WTC11 (cell line): ENCODE results near the gene LBHD2. TPM values are rescaled to one million over a fixed set of nuclear protein-coding genes. Genes with fewer than 3 reads are reported as not detected.
A peak's percentile ranks its signal among the peaks of the same experiment; 100 is the strongest.

Experiments used
- NR1H2 ChIP-seq: sonication (generic); formaldehyde crosslinking; IDR thresholded peaks from 2 replicates; pipeline ENCODE4 v1.9.0; 2021; ENCODE audit warnings: mild to moderate bottlenecking, moderate library complexity, missing genetic modification reagents
- total RNA-seq: library from RNA; stranded (reverse); gene quantifications from 3 replicates; pipeline ENCODE4 v1.2.3, GENCODE V29; 2021
- TF ChIP-seq, protein P1 (sequence below): sonication (generic); formaldehyde crosslinking; IDR thresholded peaks from 2 replicates; pipeline ENCODE4 v1.8.0; 2023; ENCODE audit warnings: missing genetic modification reagents, mild to moderate bottlenecking, borderline replicate concordance
- TF ChIP-seq, protein P2 (sequence below): sonication (generic); formaldehyde crosslinking; IDR thresholded peaks from 2 replicates; pipeline ENCODE4 v1.8.1; 2023; ENCODE audit warnings: mild to moderate bottlenecking, missing genetic modification reagents
- TF ChIP-seq, protein P3 (sequence below): sonication (generic); formaldehyde crosslinking; IDR thresholded peaks from 2 replicates; pipeline ENCODE4 v1.8.1; 2022; ENCODE audit warnings: low read depth, mild to moderate bottlenecking, moderate library complexity, missing genetic modification reagents, borderline replicate concordance
- TF ChIP-seq, protein P4 (sequence below): sonication (generic); formaldehyde crosslinking; IDR thresholded peaks from 2 replicates; pipeline ENCODE4 v1.8.1; 2022; ENCODE audit warnings: missing genetic modification reagents, borderline replicate concordance
- TF ChIP-seq, protein P5 (sequence below): fragments of 250-450 bp; sonication (Bioruptor Pico); IDR thresholded peaks from 2 replicates; pipeline ENCODE4 v1.9.0; 2021; ENCODE audit warnings: mild to moderate bottlenecking
- TF ChIP-seq, protein P6 (sequence below): fragments of 250-450 bp; sonication (Bioruptor Pico); IDR thresholded peaks from 2 replicates; pipeline ENCODE4 v1.8.0; 2021; ENCODE audit warnings: mild to moderate bottlenecking
- TF ChIP-seq, protein P7 (sequence below): fragments of 250-450 bp; sonication (Bioruptor Pico); IDR thresholded peaks from 2 replicates; pipeline ENCODE4 v2.1.2; 2022; ENCODE audit warnings: mild to moderate bottlenecking, moderate library complexity
- TF ChIP-seq, protein P8 (sequence below): fragments of 250-450 bp; sonication (Bioruptor Pico); IDR thresholded peaks from 2 replicates; pipeline ENCODE4 v1.9.0; 2021; ENCODE audit warnings: mild to moderate bottlenecking, borderline replicate concordance
- TF ChIP-seq, protein P9 (sequence below): sonication (generic); formaldehyde crosslinking; IDR thresholded peaks from 2 replicates; pipeline ENCODE4 v1.8.1; 2022; ENCODE audit warnings: mild to moderate bottlenecking, missing genetic modification reagents, moderate library complexity, borderline replicate concordance
- TF ChIP-seq, protein P10 (sequence below): fragments of 250-450 bp; sonication (Bioruptor Pico); conservative IDR thresholded peaks from 2 replicates; pipeline ENCODE4 v1.9.0; 2021; ENCODE audit warnings: mild to moderate bottlenecking

The LBHD2 gene
- total RNA-seq, 1 experiment from 2014 or later = not detected

DNA sequence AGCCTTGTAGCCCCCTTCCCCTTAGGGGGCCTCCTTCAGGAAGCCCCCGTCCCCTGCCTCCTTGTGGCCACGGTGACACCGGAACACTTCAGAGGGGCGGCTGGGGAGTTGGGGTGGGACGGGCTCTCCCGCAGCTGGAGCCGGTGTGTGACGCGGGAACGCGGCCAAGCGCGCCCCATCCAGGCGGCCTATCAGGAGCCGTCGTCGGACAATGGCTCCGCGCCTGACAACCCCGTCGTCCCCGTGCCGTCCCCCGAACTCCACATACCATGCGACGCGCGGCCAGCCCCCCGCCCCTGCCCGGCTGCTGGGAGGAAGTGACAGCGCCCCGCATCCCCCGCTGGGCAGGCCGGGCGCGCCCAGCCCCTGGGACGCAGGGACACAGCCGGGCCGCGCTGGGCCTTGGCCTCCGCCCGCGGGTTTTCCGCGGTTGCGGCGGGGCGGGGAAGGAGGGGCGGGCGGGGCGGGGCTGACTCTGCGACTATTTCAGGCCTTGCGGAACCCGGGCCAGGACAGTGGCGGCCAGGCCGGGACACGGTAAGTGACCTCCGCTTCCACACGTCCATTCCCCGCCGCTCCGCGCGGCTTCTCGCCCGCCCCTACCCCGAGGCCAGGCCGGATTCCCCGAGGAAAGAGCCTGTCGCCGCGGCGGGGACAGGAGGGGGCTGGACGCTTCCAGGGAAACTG lies 39.1 kb downstream of the LBHD2 start, which contains the start of gene TNFAIP2 (continued):
- TF ChIP-seq, protein P1, sequence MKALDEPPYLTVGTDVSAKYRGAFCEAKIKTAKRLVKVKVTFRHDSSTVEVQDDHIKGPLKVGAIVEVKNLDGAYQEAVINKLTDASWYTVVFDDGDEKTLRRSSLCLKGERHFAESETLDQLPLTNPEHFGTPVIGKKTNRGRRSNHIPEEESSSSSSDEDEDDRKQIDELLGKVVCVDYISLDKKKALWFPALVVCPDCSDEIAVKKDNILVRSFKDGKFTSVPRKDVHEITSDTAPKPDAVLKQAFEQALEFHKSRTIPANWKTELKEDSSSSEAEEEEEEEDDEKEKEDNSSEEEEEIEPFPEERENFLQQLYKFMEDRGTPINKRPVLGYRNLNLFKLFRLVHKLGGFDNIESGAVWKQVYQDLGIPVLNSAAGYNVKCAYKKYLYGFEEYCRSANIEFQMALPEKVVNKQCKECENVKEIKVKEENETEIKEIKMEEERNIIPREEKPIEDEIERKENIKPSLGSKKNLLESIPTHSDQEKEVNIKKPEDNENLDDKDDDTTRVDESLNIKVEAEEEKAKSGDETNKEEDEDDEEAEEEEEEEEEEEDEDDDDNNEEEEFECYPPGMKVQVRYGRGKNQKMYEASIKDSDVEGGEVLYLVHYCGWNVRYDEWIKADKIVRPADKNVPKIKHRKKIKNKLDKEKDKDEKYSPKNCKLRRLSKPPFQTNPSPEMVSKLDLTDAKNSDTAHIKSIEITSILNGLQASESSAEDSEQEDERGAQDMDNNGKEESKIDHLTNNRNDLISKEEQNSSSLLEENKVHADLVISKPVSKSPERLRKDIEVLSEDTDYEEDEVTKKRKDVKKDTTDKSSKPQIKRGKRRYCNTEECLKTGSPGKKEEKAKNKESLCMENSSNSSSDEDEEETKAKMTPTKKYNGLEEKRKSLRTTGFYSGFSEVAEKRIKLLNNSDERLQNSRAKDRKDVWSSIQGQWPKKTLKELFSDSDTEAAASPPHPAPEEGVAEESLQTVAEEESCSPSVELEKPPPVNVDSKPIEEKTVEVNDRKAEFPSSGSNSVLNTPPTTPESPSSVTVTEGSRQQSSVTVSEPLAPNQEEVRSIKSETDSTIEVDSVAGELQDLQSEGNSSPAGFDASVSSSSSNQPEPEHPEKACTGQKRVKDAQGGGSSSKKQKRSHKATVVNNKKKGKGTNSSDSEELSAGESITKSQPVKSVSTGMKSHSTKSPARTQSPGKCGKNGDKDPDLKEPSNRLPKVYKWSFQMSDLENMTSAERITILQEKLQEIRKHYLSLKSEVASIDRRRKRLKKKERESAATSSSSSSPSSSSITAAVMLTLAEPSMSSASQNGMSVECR (CRISPR knock-in tag) = peak; percentile 49; the same call in 1 of the 2 replicates
- TF ChIP-seq, protein P2, sequence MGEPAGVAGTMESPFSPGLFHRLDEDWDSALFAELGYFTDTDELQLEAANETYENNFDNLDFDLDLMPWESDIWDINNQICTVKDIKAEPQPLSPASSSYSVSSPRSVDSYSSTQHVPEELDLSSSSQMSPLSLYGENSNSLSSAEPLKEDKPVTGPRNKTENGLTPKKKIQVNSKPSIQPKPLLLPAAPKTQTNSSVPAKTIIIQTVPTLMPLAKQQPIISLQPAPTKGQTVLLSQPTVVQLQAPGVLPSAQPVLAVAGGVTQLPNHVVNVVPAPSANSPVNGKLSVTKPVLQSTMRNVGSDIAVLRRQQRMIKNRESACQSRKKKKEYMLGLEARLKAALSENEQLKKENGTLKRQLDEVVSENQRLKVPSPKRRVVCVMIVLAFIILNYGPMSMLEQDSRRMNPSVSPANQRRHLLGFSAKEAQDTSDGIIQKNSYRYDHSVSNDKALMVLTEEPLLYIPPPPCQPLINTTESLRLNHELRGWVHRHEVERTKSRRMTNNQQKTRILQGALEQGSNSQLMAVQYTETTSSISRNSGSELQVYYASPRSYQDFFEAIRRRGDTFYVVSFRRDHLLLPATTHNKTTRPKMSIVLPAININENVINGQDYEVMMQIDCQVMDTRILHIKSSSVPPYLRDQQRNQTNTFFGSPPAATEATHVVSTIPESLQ = no peak
- TF ChIP-seq, protein P3, sequence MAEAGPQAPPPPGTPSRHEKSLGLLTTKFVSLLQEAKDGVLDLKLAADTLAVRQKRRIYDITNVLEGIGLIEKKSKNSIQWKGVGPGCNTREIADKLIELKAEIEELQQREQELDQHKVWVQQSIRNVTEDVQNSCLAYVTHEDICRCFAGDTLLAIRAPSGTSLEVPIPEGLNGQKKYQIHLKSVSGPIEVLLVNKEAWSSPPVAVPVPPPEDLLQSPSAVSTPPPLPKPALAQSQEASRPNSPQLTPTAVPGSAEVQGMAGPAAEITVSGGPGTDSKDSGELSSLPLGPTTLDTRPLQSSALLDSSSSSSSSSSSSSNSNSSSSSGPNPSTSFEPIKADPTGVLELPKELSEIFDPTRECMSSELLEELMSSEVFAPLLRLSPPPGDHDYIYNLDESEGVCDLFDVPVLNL (CRISPR knock-in tag) = 0 out of 2 replicates have a peak, but pooled peaks have one; percentile 23
- no peak for TF ChIP-seq NR1H2 (CRISPR knock-in tag)
- TF ChIP-seq, protein P4, sequence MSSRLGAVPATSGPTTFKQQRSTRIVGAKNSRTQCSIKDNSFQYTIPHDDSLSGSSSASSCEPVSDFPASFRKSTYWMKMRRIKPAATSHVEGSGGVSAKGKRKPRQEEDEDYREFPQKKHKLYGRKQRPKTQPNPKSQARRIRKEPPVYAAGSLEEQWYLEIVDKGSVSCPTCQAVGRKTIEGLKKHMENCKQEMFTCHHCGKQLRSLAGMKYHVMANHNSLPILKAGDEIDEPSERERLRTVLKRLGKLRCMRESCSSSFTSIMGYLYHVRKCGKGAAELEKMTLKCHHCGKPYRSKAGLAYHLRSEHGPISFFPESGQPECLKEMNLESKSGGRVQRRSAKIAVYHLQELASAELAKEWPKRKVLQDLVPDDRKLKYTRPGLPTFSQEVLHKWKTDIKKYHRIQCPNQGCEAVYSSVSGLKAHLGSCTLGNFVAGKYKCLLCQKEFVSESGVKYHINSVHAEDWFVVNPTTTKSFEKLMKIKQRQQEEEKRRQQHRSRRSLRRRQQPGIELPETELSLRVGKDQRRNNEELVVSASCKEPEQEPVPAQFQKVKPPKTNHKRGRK (CRISPR knock-in tag) = no peak
- TF ChIP-seq, protein P5, sequence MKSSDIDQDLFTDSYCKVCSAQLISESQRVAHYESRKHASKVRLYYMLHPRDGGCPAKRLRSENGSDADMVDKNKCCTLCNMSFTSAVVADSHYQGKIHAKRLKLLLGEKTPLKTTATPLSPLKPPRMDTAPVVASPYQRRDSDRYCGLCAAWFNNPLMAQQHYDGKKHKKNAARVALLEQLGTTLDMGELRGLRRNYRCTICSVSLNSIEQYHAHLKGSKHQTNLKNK (CRISPR knock-in tag) = no peak
- TF ChIP-seq, protein P6, sequence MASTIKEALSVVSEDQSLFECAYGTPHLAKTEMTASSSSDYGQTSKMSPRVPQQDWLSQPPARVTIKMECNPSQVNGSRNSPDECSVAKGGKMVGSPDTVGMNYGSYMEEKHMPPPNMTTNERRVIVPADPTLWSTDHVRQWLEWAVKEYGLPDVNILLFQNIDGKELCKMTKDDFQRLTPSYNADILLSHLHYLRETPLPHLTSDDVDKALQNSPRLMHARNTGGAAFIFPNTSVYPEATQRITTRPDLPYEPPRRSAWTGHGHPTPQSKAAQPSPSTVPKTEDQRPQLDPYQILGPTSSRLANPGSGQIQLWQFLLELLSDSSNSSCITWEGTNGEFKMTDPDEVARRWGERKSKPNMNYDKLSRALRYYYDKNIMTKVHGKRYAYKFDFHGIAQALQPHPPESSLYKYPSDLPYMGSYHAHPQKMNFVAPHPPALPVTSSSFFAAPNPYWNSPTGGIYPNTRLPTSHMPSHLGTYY (CRISPR knock-in tag) = no peak
- TF ChIP-seq, protein P7, sequence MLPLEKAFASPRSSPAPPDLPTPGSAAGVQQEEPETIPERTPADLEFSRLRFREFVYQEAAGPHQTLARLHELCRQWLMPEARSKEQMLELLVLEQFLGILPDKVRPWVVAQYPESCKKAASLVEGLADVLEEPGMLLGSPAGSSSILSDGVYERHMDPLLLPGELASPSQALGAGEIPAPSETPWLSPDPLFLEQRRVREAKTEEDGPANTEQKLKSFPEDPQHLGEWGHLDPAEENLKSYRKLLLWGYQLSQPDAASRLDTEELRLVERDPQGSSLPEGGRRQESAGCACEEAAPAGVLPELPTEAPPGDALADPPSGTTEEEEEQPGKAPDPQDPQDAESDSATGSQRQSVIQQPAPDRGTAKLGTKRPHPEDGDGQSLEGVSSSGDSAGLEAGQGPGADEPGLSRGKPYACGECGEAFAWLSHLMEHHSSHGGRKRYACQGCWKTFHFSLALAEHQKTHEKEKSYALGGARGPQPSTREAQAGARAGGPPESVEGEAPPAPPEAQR (CRISPR knock-in tag) = no peak
- TF ChIP-seq, protein P8, sequence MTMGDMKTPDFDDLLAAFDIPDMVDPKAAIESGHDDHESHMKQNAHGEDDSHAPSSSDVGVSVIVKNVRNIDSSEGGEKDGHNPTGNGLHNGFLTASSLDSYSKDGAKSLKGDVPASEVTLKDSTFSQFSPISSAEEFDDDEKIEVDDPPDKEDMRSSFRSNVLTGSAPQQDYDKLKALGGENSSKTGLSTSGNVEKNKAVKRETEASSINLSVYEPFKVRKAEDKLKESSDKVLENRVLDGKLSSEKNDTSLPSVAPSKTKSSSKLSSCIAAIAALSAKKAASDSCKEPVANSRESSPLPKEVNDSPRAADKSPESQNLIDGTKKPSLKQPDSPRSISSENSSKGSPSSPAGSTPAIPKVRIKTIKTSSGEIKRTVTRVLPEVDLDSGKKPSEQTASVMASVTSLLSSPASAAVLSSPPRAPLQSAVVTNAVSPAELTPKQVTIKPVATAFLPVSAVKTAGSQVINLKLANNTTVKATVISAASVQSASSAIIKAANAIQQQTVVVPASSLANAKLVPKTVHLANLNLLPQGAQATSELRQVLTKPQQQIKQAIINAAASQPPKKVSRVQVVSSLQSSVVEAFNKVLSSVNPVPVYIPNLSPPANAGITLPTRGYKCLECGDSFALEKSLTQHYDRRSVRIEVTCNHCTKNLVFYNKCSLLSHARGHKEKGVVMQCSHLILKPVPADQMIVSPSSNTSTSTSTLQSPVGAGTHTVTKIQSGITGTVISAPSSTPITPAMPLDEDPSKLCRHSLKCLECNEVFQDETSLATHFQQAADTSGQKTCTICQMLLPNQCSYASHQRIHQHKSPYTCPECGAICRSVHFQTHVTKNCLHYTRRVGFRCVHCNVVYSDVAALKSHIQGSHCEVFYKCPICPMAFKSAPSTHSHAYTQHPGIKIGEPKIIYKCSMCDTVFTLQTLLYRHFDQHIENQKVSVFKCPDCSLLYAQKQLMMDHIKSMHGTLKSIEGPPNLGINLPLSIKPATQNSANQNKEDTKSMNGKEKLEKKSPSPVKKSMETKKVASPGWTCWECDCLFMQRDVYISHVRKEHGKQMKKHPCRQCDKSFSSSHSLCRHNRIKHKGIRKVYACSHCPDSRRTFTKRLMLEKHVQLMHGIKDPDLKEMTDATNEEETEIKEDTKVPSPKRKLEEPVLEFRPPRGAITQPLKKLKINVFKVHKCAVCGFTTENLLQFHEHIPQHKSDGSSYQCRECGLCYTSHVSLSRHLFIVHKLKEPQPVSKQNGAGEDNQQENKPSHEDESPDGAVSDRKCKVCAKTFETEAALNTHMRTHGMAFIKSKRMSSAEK = no peak
- TF ChIP-seq, protein P9, sequence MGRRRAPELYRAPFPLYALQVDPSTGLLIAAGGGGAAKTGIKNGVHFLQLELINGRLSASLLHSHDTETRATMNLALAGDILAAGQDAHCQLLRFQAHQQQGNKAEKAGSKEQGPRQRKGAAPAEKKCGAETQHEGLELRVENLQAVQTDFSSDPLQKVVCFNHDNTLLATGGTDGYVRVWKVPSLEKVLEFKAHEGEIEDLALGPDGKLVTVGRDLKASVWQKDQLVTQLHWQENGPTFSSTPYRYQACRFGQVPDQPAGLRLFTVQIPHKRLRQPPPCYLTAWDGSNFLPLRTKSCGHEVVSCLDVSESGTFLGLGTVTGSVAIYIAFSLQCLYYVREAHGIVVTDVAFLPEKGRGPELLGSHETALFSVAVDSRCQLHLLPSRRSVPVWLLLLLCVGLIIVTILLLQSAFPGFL (CRISPR knock-in tag) = no peak
- TF ChIP-seq, protein P10, sequence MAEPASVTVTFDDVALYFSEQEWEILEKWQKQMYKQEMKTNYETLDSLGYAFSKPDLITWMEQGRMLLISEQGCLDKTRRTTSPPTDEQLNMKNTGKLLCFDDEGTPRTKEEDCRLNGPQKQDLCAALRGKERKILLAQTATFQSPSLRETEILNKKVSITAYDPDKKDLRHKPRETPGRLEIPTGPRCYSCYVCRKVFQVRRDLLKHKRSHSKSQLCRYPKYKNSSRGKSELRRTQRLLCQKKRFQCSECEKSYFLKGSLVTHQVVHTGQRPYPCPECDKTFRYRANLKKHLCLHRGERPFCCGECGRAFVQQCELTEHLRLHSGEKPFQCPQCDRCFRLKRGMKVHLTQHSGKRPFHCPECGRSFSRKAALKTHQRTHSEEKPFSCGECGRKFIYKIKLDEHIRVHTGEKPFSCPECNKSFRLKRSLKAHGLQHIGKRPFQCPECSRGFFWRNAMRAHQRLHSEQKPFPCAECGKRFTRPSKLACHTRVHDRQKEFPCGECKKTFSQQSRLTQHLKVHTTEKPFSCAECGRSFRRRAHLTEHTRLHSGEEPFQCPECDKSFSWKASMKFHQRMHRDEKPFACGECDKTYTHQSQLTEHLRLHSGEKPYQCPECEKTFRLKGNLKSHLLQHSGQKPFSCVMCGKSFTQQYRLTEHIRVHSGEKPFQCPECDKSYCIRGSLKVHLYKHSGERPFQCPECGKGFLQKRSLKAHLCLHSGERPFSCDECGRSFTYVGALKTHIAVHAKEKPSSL (CRISPR knock-in tag) = no peak
